Vagina (tissue), 2 donors: Measurements from ENCODE around the gene CCHCR1. TPM values are rescaled to one million over a fixed set of nuclear protein-coding genes. Genes with fewer than 3 reads are reported as not detected.
"Not testable (repeated sequence)": the region's sequence is repeated elsewhere in the genome, so short reads cannot be mapped to it uniquely, and the experiment has no call there.

Experiments used
- DNase-seq, 2 donors: peaks; one replicate each; pipeline ENCODE4 v3.0.0-alpha.2; 2017; ENCODE audit errors: extremely low spot score in 2 of 2
- H3K27ac ChIP-seq: fragments of 200-600 bp; sonication (generic); one replicate; pipeline ENCODE4 v1.5.1; 2019
- H3K27me3 ChIP-seq: fragments of 200-600 bp; sonication (generic); one replicate; pipeline ENCODE4 v1.5.1; 2019
- H3K36me3 ChIP-seq, 2 donors: fragments of 200-600 bp; sonication (generic); one replicate each; pipeline ENCODE4 v1.5.1; 2017 to 2019
- H3K4me1 ChIP-seq: fragments of 200-600 bp; sonication (generic); one replicate; pipeline ENCODE4 v1.5.1; 2019
- H3K4me3 ChIP-seq, 2 donors: fragments of 200-600 bp; sonication (generic); 1 replicate in 1 of 2; 2 replicates in 1 of 2; pipeline ENCODE4 v1.5.1; 2016 to 2019
- H3K9me3 ChIP-seq: fragments of 200-600 bp; sonication (generic); one replicate; pipeline ENCODE4 v1.5.1; 2019
- POLR2A ChIP-seq, 2 donors: fragments of 450-650 bp; IDR thresholded peaks; one replicate each; pipeline ENCODE4 v1.6.1; 2017; ENCODE audit warnings: antibody characterized with exemption in 2 of 2, mild to moderate bottlenecking in 2 of 2, moderate library complexity in 2 of 2
- POLR2AphosphoS5 ChIP-seq, 2 donors: sonication (generic); formaldehyde crosslinking; IDR thresholded peaks; one replicate each; pipeline ENCODE4 v1.9.0; 2017; ENCODE audit warnings: antibody characterized with exemption in 2 of 2, mild to moderate bottlenecking in 2 of 2, low read depth in 1 of 2; ENCODE audit not compliant: insufficient read depth in 1 of 2
- intact Hi-C: fragments of 100-400 bp; cut with DNase I; formaldehyde crosslinking; loops from one replicate; pipeline ENCODE4 v1.15.1; 2023
- total RNA-seq: library from RNA; depleted of rRNA; stranded (reverse); fragments of >200 nt; gene quantifications from one replicate; pipeline ENCODE4 v1.2.3, GENCODE V29; 2016
- TF ChIP-seq, protein P1 (sequence below), 3 experiments: fragments of 450-650 bp in 2 of 3; fragments of 200-600 bp in 1 of 3; sonication (generic) in 1 of 3; IDR thresholded peaks; one replicate each; pipeline ENCODE4 v1.5.1; 2017 to 2019; ENCODE audit warnings: antibody characterized with exemption in 3 of 3, mild to moderate bottlenecking in 2 of 3, moderate library complexity in 2 of 3

The CCHCR1 gene
- total RNA-seq, 1 donor from 2014 or later, result 21.9 TPM

GRCh38 chr6:31194061-31194834 is 36.6 kb upstream of the CCHCR1 start:
- Histone ChIP-seq H3K27me3 (no peaks in the 10 kb centered on the region), H3K36me3 (no peaks in the 10 kb centered on the region), H3K9me3 (no peaks in the 10 kb centered on the region), H3K4me3 (no peak overlapping the region), H3K27ac (no peak overlapping the region), H3K4me1 (peaks cover 9% of the 10 kb centered on the region)
- no peak for TF ChIP-seq POLR2AphosphoS5 (IDR thresholded peaks at IDR 0.05; ENCODE audit: insufficient read depth in 1 of 2, low read depth in 1 of 2)
- TF ChIP-seq, protein P1, sequence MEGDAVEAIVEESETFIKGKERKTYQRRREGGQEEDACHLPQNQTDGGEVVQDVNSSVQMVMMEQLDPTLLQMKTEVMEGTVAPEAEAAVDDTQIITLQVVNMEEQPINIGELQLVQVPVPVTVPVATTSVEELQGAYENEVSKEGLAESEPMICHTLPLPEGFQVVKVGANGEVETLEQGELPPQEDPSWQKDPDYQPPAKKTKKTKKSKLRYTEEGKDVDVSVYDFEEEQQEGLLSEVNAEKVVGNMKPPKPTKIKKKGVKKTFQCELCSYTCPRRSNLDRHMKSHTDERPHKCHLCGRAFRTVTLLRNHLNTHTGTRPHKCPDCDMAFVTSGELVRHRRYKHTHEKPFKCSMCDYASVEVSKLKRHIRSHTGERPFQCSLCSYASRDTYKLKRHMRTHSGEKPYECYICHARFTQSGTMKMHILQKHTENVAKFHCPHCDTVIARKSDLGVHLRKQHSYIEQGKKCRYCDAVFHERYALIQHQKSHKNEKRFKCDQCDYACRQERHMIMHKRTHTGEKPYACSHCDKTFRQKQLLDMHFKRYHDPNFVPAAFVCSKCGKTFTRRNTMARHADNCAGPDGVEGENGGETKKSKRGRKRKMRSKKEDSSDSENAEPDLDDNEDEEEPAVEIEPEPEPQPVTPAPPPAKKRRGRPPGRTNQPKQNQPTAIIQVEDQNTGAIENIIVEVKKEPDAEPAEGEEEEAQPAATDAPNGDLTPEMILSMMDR (IDR thresholded peaks at IDR 0.05), result no peak
- no peak for TF ChIP-seq POLR2A (IDR thresholded peaks at IDR 0.05)
- DNase-seq, result no peak
- intact Hi-C loops, result loop anchor here (5.0 kb wide), 1 partner anchor 57 kb away; the partner anchor contains the start of gene PSORS1C2

GRCh38 chr6:31193206-31193605 is 35.6 kb upstream of the CCHCR1 start:
- TF ChIP-seq POLR2AphosphoS5 (IDR thresholded peaks at IDR 0.05; ENCODE audit: insufficient read depth in 1 of 2, low read depth in 1 of 2) (no peak), POLR2A (IDR thresholded peaks at IDR 0.05) (no peak)
- TF ChIP-seq, protein P1 (IDR thresholded peaks at IDR 0.05), result no peak
- Histone ChIP-seq H3K27me3 (no peaks in the 10 kb centered on the region), H3K36me3 (no peaks in the 10 kb centered on the region), H3K27ac (no peak overlapping the region), H3K9me3 (no peaks in the 10 kb centered on the region), H3K4me1 (peaks cover 2% of the 10 kb centered on the region), H3K4me3 (no peak overlapping the region)
- no peak for DNase-seq
- intact Hi-C loops, result loop anchor here (5.0 kb wide), 1 partner anchor 56 kb away; the partner anchor contains the start of gene PSORS1C2

DNA sequence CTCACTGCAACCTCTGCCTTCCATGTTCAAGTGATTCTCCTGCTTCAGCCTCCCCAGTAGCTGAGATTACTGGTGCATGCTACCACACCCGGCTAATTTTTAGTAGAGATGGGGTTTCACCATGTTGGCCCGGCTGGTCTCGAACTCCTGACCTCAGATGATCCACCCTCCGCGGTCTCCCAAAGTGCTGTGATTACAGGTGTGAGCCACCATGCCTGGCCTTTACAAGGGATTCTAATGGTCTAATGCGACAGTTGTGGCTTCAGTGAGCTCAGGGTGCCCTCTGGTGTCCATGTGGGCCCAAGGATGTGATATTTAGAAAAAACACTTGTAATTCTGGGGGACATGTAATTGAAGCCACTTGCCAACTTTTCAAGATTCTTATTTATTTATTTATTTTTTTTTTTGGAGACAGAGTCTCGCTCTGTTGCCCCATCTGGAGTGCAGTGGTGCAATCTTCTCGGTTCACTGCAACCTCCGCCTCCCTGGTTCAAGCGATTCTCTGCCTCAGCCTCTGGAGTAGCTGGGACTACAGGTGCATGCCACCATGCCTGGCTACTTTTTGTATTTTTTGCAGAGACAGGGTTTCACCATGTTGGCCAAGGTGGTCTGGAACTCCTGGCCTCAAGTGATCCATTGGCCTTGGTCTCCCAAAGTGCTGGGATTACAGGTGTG is 35.0 kb upstream of the CCHCR1 start:
- TF ChIP-seq, protein P1 (IDR thresholded peaks at IDR 0.05), result peak; percentile 24 to 43 (median 40)
- H3K4me1 ChIP-seq, H3K9me3 ChIP-seq, H3K27ac ChIP-seq, H3K4me3 ChIP-seq, H3K36me3 ChIP-seq, H3K27me3 ChIP-seq, DNase-seq: not testable (repeated sequence)
- intact Hi-C loops, result loop anchor here (5.0 kb wide), 1 partner anchor 55 kb away; the partner anchor contains the start of gene PSORS1C2

DNA sequence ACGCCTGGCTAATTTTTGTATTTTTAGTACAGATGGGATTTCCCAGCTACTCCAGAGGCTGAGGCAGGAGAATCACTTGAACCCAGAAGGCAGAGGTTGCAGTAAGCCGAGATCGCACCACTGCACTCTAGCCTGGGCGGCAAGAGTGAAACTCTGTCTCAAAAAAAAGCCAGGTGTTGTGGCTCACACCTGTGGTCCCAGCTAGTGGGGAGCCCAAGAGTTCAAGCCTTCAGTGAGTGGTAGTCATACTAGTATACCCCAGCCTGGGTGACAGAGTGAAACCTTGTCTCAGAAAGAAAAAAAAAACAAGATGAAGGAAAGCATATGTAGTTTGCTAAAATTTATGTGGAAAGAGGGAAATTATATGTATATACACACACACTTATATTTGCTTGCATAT is 32.9 kb upstream of the CCHCR1 start:
- no peak for TF ChIP-seq POLR2AphosphoS5 (IDR thresholded peaks at IDR 0.05; ENCODE audit: insufficient read depth in 1 of 2, low read depth in 1 of 2)
- TF ChIP-seq, protein P1 (IDR thresholded peaks at IDR 0.05), result no peak
- no peak for TF ChIP-seq POLR2A (IDR thresholded peaks at IDR 0.05)
- Histone ChIP-seq H3K36me3 (no peaks in the 10 kb centered on the region), H3K27ac (no peak overlapping the region), H3K4me3 (no peak overlapping the region), H3K27me3 (no peaks in the 10 kb centered on the region), H3K9me3 (no peaks in the 10 kb centered on the region), H3K4me1 (no peaks in the 10 kb centered on the region)
- intact Hi-C loops, result loop anchor here (5.0 kb wide), 1 partner anchor 53 kb away; the partner anchor contains the start of gene PSORS1C2
- no peak for DNase-seq

GRCh38 chr6:31189223-31189622 is 31.6 kb upstream of the CCHCR1 start:
- H3K9me3 ChIP-seq, H3K27me3 ChIP-seq, intact Hi-C loops, H3K4me3 ChIP-seq, DNase-seq, H3K4me1 ChIP-seq, H3K27ac ChIP-seq, H3K36me3 ChIP-seq: not testable (repeated sequence)
